Measurements from ENCODE around the gene AGO3. TPM values are rescaled to one million over a fixed set of nuclear protein-coding genes. Genes with fewer than 3 reads are reported as not detected.
"Not testable (repeated sequence)": the region's sequence is repeated elsewhere in the genome, so short reads cannot be mapped to it uniquely, and the experiment has no call there.

AGO3 gene
- polyA plus RNA-seq, 2 donors: 2.6 to 3.2 TPM

- H3K27me3 ChIP-seq (ENCODE audit: control insufficient read depth in 1 of 2, insufficient read depth in 2 of 2, low read length in 2 of 2): no peaks in the 10 kb centered on the region
- H3K9me3 ChIP-seq (ENCODE audit: control insufficient read depth in 2 of 2, insufficient read depth in 1 of 2, low read depth in 1 of 2, low read length in 1 of 2): no peaks in the 10 kb centered on the region
- peaks cover 3 to 4% of the 10 kb centered on the region in 2 donors for H3K4me1 ChIP-seq (ENCODE audit: control insufficient read depth in 2 of 2, insufficient read depth in 2 of 2, low read length in 1 of 2)
- no peak overlapping the region for H3K27ac ChIP-seq (ENCODE audit: low read depth in 2 of 2, low read length in 1 of 2)
- peaks cover 0 to 7% of the 10 kb centered on the region in 2 donors for H3K36me3 ChIP-seq (ENCODE audit: control insufficient read depth in 2 of 2, insufficient read depth in 2 of 2, low read length in 1 of 2)
- WGBS, 2 donors: 69 to 80% methylated on average over 2 of the region's 2 CpGs
- H3K4me3 ChIP-seq (ENCODE audit: low read depth in 1 of 2, low read length in 2 of 2): no peak overlapping the region
Measured at GRCh38 chr1:35887508-35887907, 43.4 kb upstream of the AGO3 start.

- WGBS, 2 donors: 82 to 90% methylated on average over 11 of the region's 11 CpGs
- no peak overlapping the region for H3K4me3 ChIP-seq (ENCODE audit: low read depth in 1 of 2, low read length in 2 of 2)
- H3K27me3 ChIP-seq (ENCODE audit: control insufficient read depth in 1 of 2, insufficient read depth in 2 of 2, low read length in 2 of 2): no peaks in the 10 kb centered on the region
- H3K9me3 ChIP-seq (ENCODE audit: control insufficient read depth in 2 of 2, insufficient read depth in 1 of 2, low read depth in 1 of 2, low read length in 1 of 2): no peaks in the 10 kb centered on the region
- H3K36me3 ChIP-seq (ENCODE audit: control insufficient read depth in 2 of 2, insufficient read depth in 2 of 2, low read length in 1 of 2): peaks cover 0 to 10% of the 10 kb centered on the region in 2 donors
- peaks cover 2 to 3% of the 10 kb centered on the region in 2 donors for H3K4me1 ChIP-seq (ENCODE audit: control insufficient read depth in 2 of 2, insufficient read depth in 2 of 2, low read length in 1 of 2)
- H3K27ac ChIP-seq (ENCODE audit: low read depth in 2 of 2, low read length in 1 of 2): no peak overlapping the region
Measured at GRCh38 chr1:35888255-35888654, 42.6 kb upstream of the AGO3 start.

GRCh38 chr1:35888981-35889380 lies 41.9 kb upstream of the AGO3 start:
- not testable (repeated sequence) for H3K9me3 ChIP-seq (ENCODE audit: control insufficient read depth in 2 of 2, insufficient read depth in 1 of 2, low read depth in 1 of 2, low read length in 1 of 2); H3K4me3 ChIP-seq (ENCODE audit: low read depth in 1 of 2, low read length in 2 of 2); H3K27ac ChIP-seq (ENCODE audit: low read depth in 2 of 2, low read length in 1 of 2); H3K27me3 ChIP-seq (ENCODE audit: control insufficient read depth in 1 of 2, insufficient read depth in 2 of 2, low read length in 2 of 2); H3K4me1 ChIP-seq (ENCODE audit: control insufficient read depth in 2 of 2, insufficient read depth in 2 of 2, low read length in 1 of 2)
- 78 to 92% methylated on average over 3 of the region's 3 CpGs for WGBS, 2 donors
- H3K36me3 ChIP-seq (ENCODE audit: control insufficient read depth in 2 of 2, insufficient read depth in 2 of 2, low read length in 1 of 2): peaks cover 6 to 16% of the 10 kb centered on the region in 2 donors

- Histone ChIP-seq H3K36me3 (ENCODE audit: control insufficient read depth in 2 of 2, insufficient read depth in 2 of 2, low read length in 1 of 2) (peaks cover 21 to 23% of the 10 kb centered on the region in 2 donors), H3K27ac (ENCODE audit: low read depth in 2 of 2, low read length in 1 of 2) (no peak overlapping the region), H3K27me3 (ENCODE audit: control insufficient read depth in 1 of 2, insufficient read depth in 2 of 2, low read length in 2 of 2) (no peaks in the 10 kb centered on the region), H3K9me3 (ENCODE audit: control insufficient read depth in 2 of 2, insufficient read depth in 1 of 2, low read depth in 1 of 2, low read length in 1 of 2) (no peaks in the 10 kb centered on the region), H3K4me1 (ENCODE audit: control insufficient read depth in 2 of 2, insufficient read depth in 2 of 2, low read length in 1 of 2) (no peaks in the 10 kb centered on the region), H3K4me3 (ENCODE audit: low read depth in 1 of 2, low read length in 2 of 2) (no peak overlapping the region)
- 93 to 94% methylated on average over 14 of the region's 14 CpGs for WGBS, 2 donors
Measured at GRCh38 chr1:35893051-35893879, 37.6 kb upstream of the AGO3 start.

GRCh38 chr1:35894183-35894582 lies 36.7 kb upstream of the AGO3 start:
- no peaks in the 10 kb centered on the region for H3K27me3 ChIP-seq (ENCODE audit: control insufficient read depth in 1 of 2, insufficient read depth in 2 of 2, low read length in 2 of 2)
- H3K36me3 ChIP-seq (ENCODE audit: control insufficient read depth in 2 of 2, insufficient read depth in 2 of 2, low read length in 1 of 2): peaks cover 21 to 23% of the 10 kb centered on the region in 2 donors
- 74 to 80% methylated on average over 6 of the region's 6 CpGs for WGBS, 2 donors
- no peaks in the 10 kb centered on the region for H3K4me1 ChIP-seq (ENCODE audit: control insufficient read depth in 2 of 2, insufficient read depth in 2 of 2, low read length in 1 of 2)
- H3K27ac ChIP-seq (ENCODE audit: low read depth in 2 of 2, low read length in 1 of 2): no peak overlapping the region
- no peak overlapping the region for H3K4me3 ChIP-seq (ENCODE audit: low read depth in 1 of 2, low read length in 2 of 2)
- H3K9me3 ChIP-seq (ENCODE audit: control insufficient read depth in 2 of 2, insufficient read depth in 1 of 2, low read depth in 1 of 2, low read length in 1 of 2): no peaks in the 10 kb centered on the region

GRCh38 chr1:35894656-35895055 lies 36.2 kb upstream of the AGO3 start:
- Histone ChIP-seq H3K27ac (ENCODE audit: low read depth in 2 of 2, low read length in 1 of 2) (no peak overlapping the region), H3K9me3 (ENCODE audit: control insufficient read depth in 2 of 2, insufficient read depth in 1 of 2, low read depth in 1 of 2, low read length in 1 of 2) (no peaks in the 10 kb centered on the region), H3K27me3 (ENCODE audit: control insufficient read depth in 1 of 2, insufficient read depth in 2 of 2, low read length in 2 of 2) (no peaks in the 10 kb centered on the region), H3K36me3 (ENCODE audit: control insufficient read depth in 2 of 2, insufficient read depth in 2 of 2, low read length in 1 of 2) (peaks cover 21 to 23% of the 10 kb centered on the region in 2 donors), H3K4me3 (ENCODE audit: low read depth in 1 of 2, low read length in 2 of 2) (no peak overlapping the region), H3K4me1 (ENCODE audit: control insufficient read depth in 2 of 2, insufficient read depth in 2 of 2, low read length in 1 of 2) (no peaks in the 10 kb centered on the region)
- WGBS, 2 donors: 97 to 100% methylated on average over 1 of the region's 1 CpG

GRCh38 chr1:35899941-35900340 lies 31.0 kb upstream of the AGO3 start:
- H3K36me3 ChIP-seq (ENCODE audit: control insufficient read depth in 2 of 2, insufficient read depth in 2 of 2, low read length in 1 of 2): peaks cover 11 to 15% of the 10 kb centered on the region in 2 donors
- no peaks in the 10 kb centered on the region for H3K27me3 ChIP-seq (ENCODE audit: control insufficient read depth in 1 of 2, insufficient read depth in 2 of 2, low read length in 2 of 2)
- H3K27ac ChIP-seq (ENCODE audit: low read depth in 2 of 2, low read length in 1 of 2): no peak overlapping the region
- no peaks in the 10 kb centered on the region for H3K9me3 ChIP-seq (ENCODE audit: control insufficient read depth in 2 of 2, insufficient read depth in 1 of 2, low read depth in 1 of 2, low read length in 1 of 2)
- no peak overlapping the region for H3K4me3 ChIP-seq (ENCODE audit: low read depth in 1 of 2, low read length in 2 of 2)
- no peaks in the 10 kb centered on the region for H3K4me1 ChIP-seq (ENCODE audit: control insufficient read depth in 2 of 2, insufficient read depth in 2 of 2, low read length in 1 of 2)

GRCh38 chr1:35901235-35901634 lies 29.7 kb upstream of the AGO3 start:
- Histone ChIP-seq H3K36me3 (ENCODE audit: control insufficient read depth in 2 of 2, insufficient read depth in 2 of 2, low read length in 1 of 2) (peaks cover 7 to 13% of the 10 kb centered on the region in 2 donors), H3K9me3 (ENCODE audit: control insufficient read depth in 2 of 2, insufficient read depth in 1 of 2, low read depth in 1 of 2, low read length in 1 of 2) (no peaks in the 10 kb centered on the region), H3K27me3 (ENCODE audit: control insufficient read depth in 1 of 2, insufficient read depth in 2 of 2, low read length in 2 of 2) (no peaks in the 10 kb centered on the region), H3K4me1 (ENCODE audit: control insufficient read depth in 2 of 2, insufficient read depth in 2 of 2, low read length in 1 of 2) (no peaks in the 10 kb centered on the region), H3K27ac (ENCODE audit: low read depth in 2 of 2, low read length in 1 of 2) (no peak overlapping the region), H3K4me3 (ENCODE audit: low read depth in 1 of 2, low read length in 2 of 2) (no peak overlapping the region)
- WGBS, 2 donors: 93 to 95% methylated on average over 9 of the region's 9 CpGs

- Histone ChIP-seq H3K27me3 (ENCODE audit: control insufficient read depth in 1 of 2, insufficient read depth in 2 of 2, low read length in 2 of 2) (no peaks in the 10 kb centered on the region), H3K4me3 (ENCODE audit: low read depth in 1 of 2, low read length in 2 of 2) (no peak overlapping the region), H3K27ac (ENCODE audit: low read depth in 2 of 2, low read length in 1 of 2) (no peak overlapping the region), H3K36me3 (ENCODE audit: control insufficient read depth in 2 of 2, insufficient read depth in 2 of 2, low read length in 1 of 2) (peaks cover 9 to 17% of the 10 kb centered on the region in 2 donors), H3K4me1 (ENCODE audit: control insufficient read depth in 2 of 2, insufficient read depth in 2 of 2, low read length in 1 of 2) (no peaks in the 10 kb centered on the region), H3K9me3 (ENCODE audit: control insufficient read depth in 2 of 2, insufficient read depth in 1 of 2, low read depth in 1 of 2, low read length in 1 of 2) (no peaks in the 10 kb centered on the region)
- WGBS, 2 donors: 88 to 89% methylated on average over 2 of the region's 2 CpGs
Measured at GRCh38 chr1:35902671-35903070, 28.2 kb upstream of the AGO3 start.

- H3K4me3 ChIP-seq (ENCODE audit: low read depth in 1 of 2, low read length in 2 of 2): no peak overlapping the region
- no peaks in the 10 kb centered on the region for H3K27me3 ChIP-seq (ENCODE audit: control insufficient read depth in 1 of 2, insufficient read depth in 2 of 2, low read length in 2 of 2)
- no peaks in the 10 kb centered on the region for H3K9me3 ChIP-seq (ENCODE audit: control insufficient read depth in 2 of 2, insufficient read depth in 1 of 2, low read depth in 1 of 2, low read length in 1 of 2)
- no peaks in the 10 kb centered on the region for H3K4me1 ChIP-seq (ENCODE audit: control insufficient read depth in 2 of 2, insufficient read depth in 2 of 2, low read length in 1 of 2)
- H3K27ac ChIP-seq (ENCODE audit: low read depth in 2 of 2, low read length in 1 of 2): no peak overlapping the region
- 93 to 100% methylated on average over 1 of the region's 1 CpG for WGBS, 2 donors
- H3K36me3 ChIP-seq (ENCODE audit: control insufficient read depth in 2 of 2, insufficient read depth in 2 of 2, low read length in 1 of 2): peaks cover 27 to 39% of the 10 kb centered on the region in 2 donors
Measured at GRCh38 chr1:35914717-35915116, 16.2 kb upstream of the AGO3 start.

Data from esophagus (tissue), 2 donors.